Nephron (organoid): ENCODE data around the gene POLD1.
"Not testable (repeated sequence)": the region's sequence is repeated elsewhere in the genome, so short reads cannot be mapped to it uniquely, and the experiment has no call there.

ENCODE experiments used
- H3K27ac Mint-ChIP-seq, 3 experiments: 2 replicates each; pipeline ENCODE4 v1.8.0; 2020; ENCODE audit warnings: mixed read lengths in 3 of 3, mild to moderate bottlenecking in 2 of 3, moderate library complexity in 1 of 3
- H3K27me3 Mint-ChIP-seq: 2 replicates; pipeline ENCODE4 v1.8.0; 2021; ENCODE audit warnings: low read depth, mild to moderate bottlenecking, moderate library complexity, mixed read lengths
- H3K36me3 Mint-ChIP-seq: 2 replicates; pipeline ENCODE4 v1.8.0; 2020; ENCODE audit warnings: low read depth, mixed read lengths
- H3K4me1 Mint-ChIP-seq: 2 replicates; pipeline ENCODE4 v1.8.0; 2020; ENCODE audit warnings: mixed read lengths
- H3K4me3 Mint-ChIP-seq, 3 experiments: 2 replicates each; pipeline ENCODE4 v1.8.0; 2020; ENCODE audit warnings: mild to moderate bottlenecking in 3 of 3, mixed read lengths in 3 of 3, moderate library complexity in 2 of 3
- H3K9me3 Mint-ChIP-seq: 2 replicates; pipeline ENCODE4 v1.8.0; 2020; ENCODE audit warnings: mixed read lengths
- CTCF ChIP-seq, 3 experiments: fragments of 200-600 bp; sonication (generic); IDR thresholded peaks; one replicate each; pipeline ENCODE4 v1.5.0; 2021; ENCODE audit warnings: antibody characterized with exemption in 3 of 3; ENCODE audit not compliant: unreplicated experiment in 3 of 3

Gene POLD1

GRCh38 chr19:50383852-50384684 is at the start of gene POLD1:
Gene POLD1, plus strand, starts transcription at chr19:50384347. Its CDS starts 14,505 bp downstream, at chr19:50398852.
- Mint-ChIP-seq H3K36me3 (peaks cover 29% of the 10 kb centered on the region), H3K9me3 (no peaks in the 10 kb centered on the region), H3K27me3 (no peaks in the 10 kb centered on the region), H3K4me1 (peaks cover 26% of the 10 kb centered on the region), H3K4me3 (peak within 1 kb of the TSS; percentile 89 to 94 (median 90)), H3K27ac (peak within 1 kb of the TSS; percentile 18 to 92 (median 77))
- no peak for TF ChIP-seq CTCF (IDR thresholded peaks at IDR 0.05; ENCODE audit: unreplicated experiment in 3 of 3)

GRCh38 chr19:50334741-50335421 is 49.3 kb upstream of the POLD1 start:
- H3K27me3 Mint-ChIP-seq = peaks cover 5% of the 10 kb centered on the region
- no peak for TF ChIP-seq CTCF (IDR thresholded peaks at IDR 0.05; ENCODE audit: unreplicated experiment in 3 of 3)

GRCh38 chr19:50337031-50337430 is 47.1 kb upstream of the POLD1 start:
- H3K4me1 Mint-ChIP-seq = peaks cover 17% of the 10 kb centered on the region
- not testable (repeated sequence) for H3K27me3 Mint-ChIP-seq, H3K4me3 Mint-ChIP-seq, H3K27ac Mint-ChIP-seq
- H3K9me3 Mint-ChIP-seq = peaks cover 16% of the 10 kb centered on the region
- peaks cover 23% of the 10 kb centered on the region for H3K36me3 Mint-ChIP-seq

More at GRCh38 chr19:50334741-50335421, 49.3 kb upstream of the POLD1 start:
- Mint-ChIP-seq H3K4me1 (peaks cover 29% of the 10 kb centered on the region), H3K4me3 (peak overlapping the region; percentile 65 to 92 (median 71)), H3K27ac (peak overlapping the region; percentile 31 to 61 (median 43)), H3K36me3 (peaks cover 16% of the 10 kb centered on the region), H3K9me3 (peaks cover 16% of the 10 kb centered on the region)

- Mint-ChIP-seq H3K4me3 (no peak overlapping the region), H3K9me3 (peaks cover 18% of the 10 kb centered on the region), H3K36me3 (peaks cover 42% of the 10 kb centered on the region), H3K27me3 (peaks cover 5% of the 10 kb centered on the region), H3K4me1 (no peaks in the 10 kb centered on the region), H3K27ac (no peak overlapping the region)
- no peak for TF ChIP-seq CTCF (IDR thresholded peaks at IDR 0.05; ENCODE audit: unreplicated experiment in 3 of 3)
These were observed 43.8 kb upstream of the POLD1 start for GRCh38 chr19:50340331-50340730.

- no peak for TF ChIP-seq CTCF (IDR thresholded peaks at IDR 0.05; ENCODE audit: unreplicated experiment in 3 of 3)
- peaks cover 40% of the 10 kb centered on the region for H3K36me3 Mint-ChIP-seq
- H3K4me3 Mint-ChIP-seq = no peak overlapping the region
- no peaks in the 10 kb centered on the region for H3K4me1 Mint-ChIP-seq
- H3K9me3 Mint-ChIP-seq = peaks cover 15% of the 10 kb centered on the region
- peaks cover 5% of the 10 kb centered on the region for H3K27me3 Mint-ChIP-seq
- no peak overlapping the region for H3K27ac Mint-ChIP-seq
These were observed 43.0 kb upstream of the POLD1 start for GRCh38 chr19:50341091-50341564.

GRCh38 chr19:50344661-50345318 is 39.4 kb upstream of the POLD1 start:
- Mint-ChIP-seq H3K9me3 (peaks cover 16% of the 10 kb centered on the region), H3K27ac (no peak overlapping the region), H3K36me3 (peaks cover 39% of the 10 kb centered on the region), H3K4me3 (no peak overlapping the region), H3K4me1 (peaks cover 28% of the 10 kb centered on the region), H3K27me3 (peaks cover 5% of the 10 kb centered on the region)
- no peak for TF ChIP-seq CTCF (IDR thresholded peaks at IDR 0.05; ENCODE audit: unreplicated experiment in 3 of 3)

GRCh38 chr19:50347089-50347581 is 37.0 kb upstream of the POLD1 start:
- peaks cover 33% of the 10 kb centered on the region for H3K36me3 Mint-ChIP-seq
- peak overlapping the region; percentile 96 to 98 (median 98) for H3K27ac Mint-ChIP-seq
- peaks cover 16% of the 10 kb centered on the region for H3K9me3 Mint-ChIP-seq
- not testable (repeated sequence) for H3K27me3 Mint-ChIP-seq
- H3K4me1 Mint-ChIP-seq = peaks cover 28% of the 10 kb centered on the region
- H3K4me3 Mint-ChIP-seq = peak overlapping the region in 2 of 3 experiments; percentile 13 to 24
